HEK293 (cell line): ENCODE results near the gene FOXF2.
A peak's percentile ranks its signal among the peaks of the same experiment; 100 is the strongest.

ENCODE experiments used
- ATF2 ChIP-seq: fragments of 450-650 bp; formaldehyde crosslinking; IDR thresholded peaks from 2 replicates; pipeline ENCODE4 v1.5.1; 2016; ENCODE audit warnings: missing biosample characterization, missing genetic modification characterization, low read depth
- BCL11B ChIP-seq: fragments of 450-650 bp; formaldehyde crosslinking; IDR thresholded peaks from 2 replicates; pipeline ENCODE4 v1.5.1; 2016; ENCODE audit warnings: low read depth, missing biosample characterization, missing genetic modification characterization
- CTCF ChIP-seq: fragments of 450-650 bp; formaldehyde crosslinking; IDR thresholded peaks from 2 replicates; pipeline ENCODE4 v1.5.1; 2016; ENCODE audit warnings: missing biosample characterization, missing genetic modification characterization
- EGR2 ChIP-seq: fragments of 450-650 bp; formaldehyde crosslinking; IDR thresholded peaks from 2 replicates; pipeline ENCODE4 v1.5.1; 2016; ENCODE audit warnings: low read depth, missing biosample characterization, missing genetic modification characterization
- GLI2 ChIP-seq: fragments of 450-650 bp; formaldehyde crosslinking; IDR thresholded peaks from 2 replicates; pipeline ENCODE4; 2017; ENCODE audit warnings: missing biosample characterization, missing genetic modification characterization, low read depth, borderline replicate concordance
- GLI4 ChIP-seq: fragments of 450-650 bp; formaldehyde crosslinking; IDR thresholded peaks from 2 replicates; pipeline ENCODE4 v1.5.1; 2016; ENCODE audit warnings: missing biosample characterization, missing genetic modification characterization
- KLF1 ChIP-seq: fragments of 450-650 bp; formaldehyde crosslinking; IDR thresholded peaks from 2 replicates; pipeline ENCODE4 v1.5.1; 2016; ENCODE audit warnings: missing biosample characterization, missing genetic modification characterization
- KLF10 ChIP-seq: fragments of 450-650 bp; IDR thresholded peaks from 2 replicates; pipeline ENCODE4 v1.5.1; 2018; ENCODE audit warnings: missing biosample characterization, mild to moderate bottlenecking, missing genetic modification characterization
- KLF7 ChIP-seq: fragments of 450-650 bp; formaldehyde crosslinking; IDR thresholded peaks from 2 replicates; pipeline ENCODE4 v1.5.1; 2016; ENCODE audit warnings: missing biosample characterization, missing genetic modification characterization, borderline replicate concordance
- MYNN ChIP-seq: fragments of 450-650 bp; formaldehyde crosslinking; IDR thresholded peaks from 2 replicates; pipeline ENCODE4 v1.5.1; 2016; ENCODE audit warnings: missing biosample characterization, missing genetic modification characterization, borderline replicate concordance
- PRDM1 ChIP-seq: fragments of 450-650 bp; formaldehyde crosslinking; IDR thresholded peaks from 2 replicates; pipeline ENCODE4; 2016; ENCODE audit warnings: missing biosample characterization, missing genetic modification characterization
- SP7 ChIP-seq: fragments of 450-650 bp; formaldehyde crosslinking; IDR thresholded peaks from 2 replicates; pipeline ENCODE4 v1.5.1; 2016; ENCODE audit warnings: missing biosample characterization, missing genetic modification characterization
- ZBTB17 ChIP-seq: fragments of 450-650 bp; formaldehyde crosslinking; IDR thresholded peaks from 2 replicates; pipeline ENCODE4 v1.5.1; 2016; ENCODE audit warnings: missing biosample characterization, missing genetic modification characterization
- ZBTB8A ChIP-seq: fragments of 450-650 bp; formaldehyde crosslinking; IDR thresholded peaks from 2 replicates; pipeline ENCODE4 v1.5.1; 2016; ENCODE audit warnings: missing biosample characterization, missing genetic modification characterization
- ZEB2 ChIP-seq: fragments of 450-650 bp; formaldehyde crosslinking; IDR thresholded peaks from 2 replicates; pipeline ENCODE4 v1.5.1; 2016; ENCODE audit warnings: missing biosample characterization, missing genetic modification characterization
- ZNF10 ChIP-seq: fragments of 450-650 bp; formaldehyde crosslinking; IDR thresholded peaks from 2 replicates; pipeline ENCODE4 v1.5.1; 2017; ENCODE audit warnings: missing biosample characterization, missing genetic modification characterization
- ZNF133 ChIP-seq: fragments of 450-650 bp; formaldehyde crosslinking; IDR thresholded peaks from 2 replicates; pipeline ENCODE4 v1.5.1; 2016; ENCODE audit warnings: missing biosample characterization, missing genetic modification characterization
- ZNF138 ChIP-seq: fragments of 450-650 bp; formaldehyde crosslinking; IDR thresholded peaks from 2 replicates; pipeline ENCODE4 v1.5.1; 2016; ENCODE audit warnings: missing biosample characterization, missing genetic modification characterization, borderline replicate concordance
- ZNF157 ChIP-seq: fragments of 450-650 bp; formaldehyde crosslinking; IDR thresholded peaks from 2 replicates; pipeline ENCODE4 v1.5.1; 2016; ENCODE audit warnings: missing biosample characterization, missing genetic modification characterization
- ZNF18 ChIP-seq: fragments of 450-650 bp; formaldehyde crosslinking; IDR thresholded peaks from 2 replicates; pipeline ENCODE4 v1.5.1; 2016; ENCODE audit warnings: missing biosample characterization, missing genetic modification characterization
- ZNF266 ChIP-seq: fragments of 450-650 bp; formaldehyde crosslinking; IDR thresholded peaks from 2 replicates; pipeline ENCODE4 v1.5.1; 2016; ENCODE audit warnings: missing biosample characterization, missing genetic modification characterization, low read depth
- ZNF274 ChIP-seq, 2 experiments: fragments of 200-500 bp in 1 of 2; fragments of 450-650 bp in 1 of 2; sonication (Bioruptor generic) in 1 of 2; formaldehyde crosslinking in 1 of 2; IDR thresholded peaks; 2 replicates each; pipeline versions ENCODE4 v1.5.1 to v1.6.1; 2014 to 2016; ENCODE audit warnings: borderline replicate concordance in 1 of 2, inconsistent platforms in 1 of 2, low read length in 1 of 2, missing biosample characterization in 1 of 2, missing genetic modification characterization in 1 of 2
- ZNF324 ChIP-seq: fragments of 450-650 bp; formaldehyde crosslinking; IDR thresholded peaks from 2 replicates; pipeline ENCODE4 v1.5.1; 2016; ENCODE audit warnings: missing biosample characterization, missing genetic modification characterization
- ZNF350 ChIP-seq: fragments of 450-650 bp; formaldehyde crosslinking; IDR thresholded peaks from 2 replicates; pipeline ENCODE4 v1.5.0; 2017; ENCODE audit warnings: missing biosample characterization, mild to moderate bottlenecking, missing genetic modification characterization
- ZNF473 ChIP-seq: fragments of 450-650 bp; formaldehyde crosslinking; IDR thresholded peaks from 2 replicates; pipeline ENCODE4 v1.5.1; 2017; ENCODE audit warnings: missing biosample characterization, missing genetic modification characterization
- ZNF514 ChIP-seq: fragments of 450-650 bp; formaldehyde crosslinking; IDR thresholded peaks from 2 replicates; pipeline ENCODE4 v1.5.1; 2016; ENCODE audit warnings: missing biosample characterization, missing genetic modification characterization
- ZNF549 ChIP-seq: fragments of 450-650 bp; IDR thresholded peaks from 2 replicates; pipeline ENCODE4 v1.5.1; 2018; ENCODE audit warnings: missing biosample characterization, missing genetic modification characterization, mild to moderate bottlenecking, inconsistent platforms, moderate library complexity
- ZNF555 ChIP-seq: fragments of 450-650 bp; formaldehyde crosslinking; conservative IDR thresholded peaks from 2 replicates; pipeline ENCODE4 v1.5.1; 2017; ENCODE audit warnings: missing biosample characterization, mild to moderate bottlenecking, missing genetic modification characterization, inconsistent platforms
- ZNF560 ChIP-seq: fragments of 450-650 bp; formaldehyde crosslinking; IDR thresholded peaks from 2 replicates; pipeline ENCODE4 v1.5.1; 2017; ENCODE audit warnings: missing biosample characterization, missing genetic modification characterization, borderline replicate concordance
- ZNF596 ChIP-seq: fragments of 450-650 bp; IDR thresholded peaks from 2 replicates; pipeline ENCODE4 v1.5.0; 2018; ENCODE audit warnings: missing biosample characterization, mild to moderate bottlenecking, missing genetic modification characterization, moderate library complexity
- ZNF621 ChIP-seq: fragments of 450-650 bp; formaldehyde crosslinking; IDR thresholded peaks from 2 replicates; pipeline ENCODE4 v1.5.1; 2017; ENCODE audit warnings: missing biosample characterization, missing genetic modification characterization
- ZNF626 ChIP-seq: fragments of 450-650 bp; sonication (Bioruptor Pico); formaldehyde crosslinking; IDR thresholded peaks from 2 replicates; pipeline ENCODE4 v1.5.1; 2018; ENCODE audit warnings: missing biosample characterization, missing genetic modification characterization, inconsistent platforms
- ZNF629 ChIP-seq: fragments of 450-650 bp; formaldehyde crosslinking; IDR thresholded peaks from 2 replicates; pipeline ENCODE4 v1.5.1; 2017; ENCODE audit warnings: missing biosample characterization, missing genetic modification characterization
- ZNF658 ChIP-seq: fragments of 450-650 bp; formaldehyde crosslinking; IDR thresholded peaks from 2 replicates; pipeline ENCODE4; 2016; ENCODE audit warnings: missing biosample characterization, missing genetic modification characterization
- ZNF670 ChIP-seq: fragments of 450-650 bp; formaldehyde crosslinking; IDR thresholded peaks from 2 replicates; pipeline ENCODE4 v1.5.1; 2016; ENCODE audit warnings: missing biosample characterization, missing genetic modification characterization, low read depth
- ZNF747 ChIP-seq: fragments of 450-650 bp; formaldehyde crosslinking; IDR thresholded peaks from 2 replicates; pipeline ENCODE4 v1.5.1; 2016; ENCODE audit warnings: missing biosample characterization, missing genetic modification characterization
- ZNF768 ChIP-seq: fragments of 450-650 bp; formaldehyde crosslinking; IDR thresholded peaks from 2 replicates; pipeline ENCODE4 v1.5.1; 2018; ENCODE audit warnings: missing biosample characterization, mild to moderate bottlenecking, missing genetic modification characterization
- ZNF791 ChIP-seq: fragments of 450-650 bp; formaldehyde crosslinking; IDR thresholded peaks from 2 replicates; pipeline ENCODE4 v1.5.1; 2016; ENCODE audit warnings: missing biosample characterization, missing genetic modification characterization

FOXF2 gene

GRCh38 chr6:1381481-1382330, 7.7 kb upstream of the FOXF2 start (continued):
- no peak for TF ChIP-seq ZNF747 (tag by site-specific recombination)
- TF ChIP-seq ZNF791 = no peak
- peak; percentile 60 for TF ChIP-seq EGR2 (tag by site-specific recombination)
- peak; percentile 58; the same call in 1 of the 2 replicates for TF ChIP-seq ZEB2 (tag by site-specific recombination)
- TF ChIP-seq ZBTB17 (tag by site-specific recombination) = peak; percentile 34; the same call in 1 of the 2 replicates
- peak; percentile 89 for TF ChIP-seq ZNF10 (tag by site-specific recombination)
- no peak for TF ChIP-seq ZNF549
- no peak for TF ChIP-seq ZNF555 (tag by site-specific recombination)
- TF ChIP-seq PRDM1 (tag by site-specific recombination) = peak; percentile 49; the same call in 1 of the 2 replicates
- TF ChIP-seq SP7 (tag by site-specific recombination) = 0 out of 2 replicates have a peak, but pooled peaks have one; percentile 40
- no peak for TF ChIP-seq ZNF18 (tag by site-specific recombination)
- TF ChIP-seq ZBTB8A (tag by site-specific recombination) = peak; percentile 89
- TF ChIP-seq ZNF621 (tag by site-specific recombination) = no peak
- no peak for TF ChIP-seq ZNF629 (tag by site-specific recombination)
- no peak for TF ChIP-seq ZNF350 (tag by site-specific recombination)
- peak; percentile 99 for TF ChIP-seq CTCF (tag by site-specific recombination)
- TF ChIP-seq ZNF473 = no peak
- no peak for TF ChIP-seq MYNN (tag by site-specific recombination)
- TF ChIP-seq KLF10 (tag by site-specific recombination) = no peak
- no peak for TF ChIP-seq ATF2 (tag by site-specific recombination)
- no peak for TF ChIP-seq GLI4 (tag by site-specific recombination)
- TF ChIP-seq ZNF274 (IDR thresholded peaks at IDR 0.05; ENCODE audit: low read length) = no peak
- no peak for TF ChIP-seq ZNF274 (tag by site-specific recombination; IDR thresholded peaks at IDR 0.05; ENCODE audit: borderline replicate concordance)
- no peak for TF ChIP-seq ZNF670 (tag by site-specific recombination)
- TF ChIP-seq ZNF560 = no peak
- TF ChIP-seq ZNF266 (tag by site-specific recombination) = no peak
- TF ChIP-seq ZNF157 = no peak
- no peak for TF ChIP-seq ZNF133
- no peak for TF ChIP-seq ZNF596 (tag by site-specific recombination)
- no peak for TF ChIP-seq ZNF626 (tag by site-specific recombination)
- no peak for TF ChIP-seq ZNF514
- TF ChIP-seq KLF1 (tag by site-specific recombination) = 0 out of 2 replicates have a peak, but pooled peaks have one; percentile 10
- TF ChIP-seq ZNF138 = no peak
- TF ChIP-seq ZNF768 (tag by site-specific recombination) = no peak
- no peak for TF ChIP-seq KLF7 (tag by site-specific recombination)
- no peak for TF ChIP-seq ZNF324 (tag by site-specific recombination)
- TF ChIP-seq GLI2 (tag by site-specific recombination) = no peak
- no peak for TF ChIP-seq ZNF658 (tag by site-specific recombination)
- TF ChIP-seq BCL11B (tag by site-specific recombination) = no peak
